Panc1 (cell line): ENCODE measurements around the gene MYO5B. TPM values are rescaled to one million over a fixed set of nuclear protein-coding genes. Genes with fewer than 3 reads are reported as not detected.

Experiments
- ATAC-seq: fragments of 200-7000 bp; cut with Tn5 transposase; 2 replicates; pipeline ENCODE4 v1.9.1; 2020; ENCODE audit warnings: mild to moderate bottlenecking, moderate library complexity
- BruUV-seq: library from RNA; stranded (reverse); fragments of 400-500 nt; replicated peaks from 2 replicates; lab custom pipeline; 2021; lab: Mats Ljungman, UMichigan
- CTCF ChIA-PET: fragments of 300-600 bp; sonication (Branson Sonifier 250); formaldehyde crosslinking; loops from one replicate; lab custom pipeline; 2022; ENCODE audit warnings: antibody characterized with exemption; lab: Charles Lee
- POLR2A ChIA-PET: fragments of 300-600 bp; sonication (Branson Sonifier 250); formaldehyde crosslinking; loops from one replicate; lab custom pipeline; 2022; ENCODE audit warnings: antibody characterized with exemption; lab: Charles Lee
- DNase-seq: peaks from one replicate; pipeline ENCODE4 v3.0.0-alpha.2; 2010; ENCODE audit warnings: low read depth, low spot score
- H3K27ac ChIP-seq: 2 replicates; pipeline ENCODE4 v1.5.1; 2011; ENCODE audit warnings: mild to moderate bottlenecking, low read length, inconsistent platforms
- H3K27me3 ChIP-seq: fragments of 200-500 bp; sonication (Bioruptor generic); 2 replicates; pipeline ENCODE4 v1.6.0; 2014; ENCODE audit warnings: low read length, inconsistent platforms; ENCODE audit not compliant: control insufficient read depth, insufficient read depth
- H3K36me3 ChIP-seq: fragments of 200-500 bp; sonication (Bioruptor generic); 2 replicates; pipeline ENCODE4 v1.5.1; 2014; ENCODE audit warnings: inconsistent platforms, mild to moderate bottlenecking, low read length, moderate library complexity; ENCODE audit not compliant: control insufficient read depth, insufficient read depth
- H3K4me1 ChIP-seq: 2 replicates; pipeline ENCODE4 v1.5.1; 2011; ENCODE audit warnings: inconsistent platforms, mild to moderate bottlenecking, low read length, moderate library complexity; ENCODE audit not compliant: control insufficient read depth, insufficient read depth
- H3K4me3 ChIP-seq, 2 experiments: 2 replicates each; pipeline ENCODE4 v1.5.1; 2011 to 2012; ENCODE audit warnings: low read depth in 2 of 2, low read length in 2 of 2, mild to moderate bottlenecking in 2 of 2, inconsistent platforms in 1 of 2, moderate library complexity in 1 of 2
- H3K9me3 ChIP-seq: fragments of 200-500 bp; sonication (Bioruptor generic); 2 replicates; pipeline ENCODE4 v1.5.1; 2014; ENCODE audit warnings: low read depth, mild to moderate bottlenecking, inconsistent platforms, low read length, moderate library complexity; ENCODE audit not compliant: control insufficient read depth, insufficient read depth
- POLR2AphosphoS5 ChIP-seq: IDR thresholded peaks from 2 replicates; pipeline ENCODE4 v1.6.1; 2012; ENCODE audit warnings: mild to moderate bottlenecking, low read depth, low read length, moderate library complexity
- SIN3A ChIP-seq: IDR thresholded peaks from 2 replicates; pipeline ENCODE4 v1.6.1; 2012; ENCODE audit warnings: low read depth, mild to moderate bottlenecking, low read length, moderate library complexity, borderline replicate concordance; ENCODE audit not compliant: insufficient read depth
- TCF7L2 ChIP-seq: IDR thresholded peaks from 2 replicates; pipeline ENCODE4 v1.6.1; 2011; ENCODE audit warnings: mild to moderate bottlenecking, low read depth, low read length, inconsistent platforms
- in situ Hi-C: cut with HindIII; loops from 2 replicates; pipeline ENCODE4 v1.10.0; 2016; ENCODE audit warnings: low sequenced_read_pairs, low pct_unique_long_range_greater_than_20kb
- intact Hi-C: fragments of 100-400 bp; cut with micrococcal nuclease; formaldehyde crosslinking; loops from one replicate; pipeline ENCODE4 v1.10.0; 2022; ENCODE audit not compliant: unreplicated experiment
- total RNA-seq: library from RNA; stranded (reverse); gene quantifications from one replicate; pipeline ENCODE4 v1.2.1, GENCODE V29; 2021; ENCODE audit not compliant: unreplicated experiment
- TF ChIP-seq, protein P1 (sequence below), 2 experiments: IDR thresholded peaks; 2 replicates each; pipeline ENCODE4 v1.6.1; 2011 to 2012; ENCODE audit warnings: low read depth in 2 of 2, control low read depth in 1 of 2, low read length in 1 of 2, mild to moderate bottlenecking in 1 of 2, moderate library complexity in 1 of 2; ENCODE audit not compliant: insufficient read depth in 1 of 2
- TF ChIP-seq, protein P2 (sequence below): fragments of 450-650 bp; IDR thresholded peaks from 2 replicates; pipeline ENCODE4 v1.5.1; 2017; ENCODE audit warnings: mild to moderate bottlenecking

MYO5B gene
- total RNA-seq, 1 experiment from 2014 or later = 0.31 TPM

DNA sequence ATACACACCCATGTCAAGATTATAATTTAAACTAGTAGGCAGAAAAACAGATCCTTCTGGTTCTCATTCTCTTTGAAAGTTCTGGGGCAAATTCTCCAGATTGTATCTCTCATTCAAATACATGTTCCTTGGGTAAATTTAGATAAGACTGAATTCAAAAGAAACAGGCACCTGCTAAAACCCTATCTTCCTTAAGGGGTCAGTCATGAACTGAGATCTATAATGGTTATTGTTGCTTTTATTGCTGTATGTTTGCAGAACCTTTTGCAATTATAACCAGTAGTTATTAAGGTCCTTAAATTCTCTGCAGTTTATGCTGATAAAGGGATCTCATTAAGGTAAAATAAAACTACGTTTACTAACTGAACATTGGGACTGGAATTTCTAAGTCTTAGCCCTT lies 83.5 kb downstream of the MYO5B start:
- no peaks in the 10 kb centered on the region for H3K9me3 ChIP-seq
- CTCF ChIA-PET = no interaction called here
- in situ Hi-C loops = no loop called here
- H3K4me3 ChIP-seq = no peak overlapping the region
- POLR2A ChIA-PET = no interaction called here
- BruUV-seq = no TSS peak
- H3K27me3 ChIP-seq = no peaks in the 10 kb centered on the region; the same call in 1 of the 2 replicates
- no peaks in the 10 kb centered on the region for H3K36me3 ChIP-seq
- no peak overlapping the region for H3K27ac ChIP-seq
- ATAC-seq (no peak), DNase-seq (no peak)
- no peaks in the 10 kb centered on the region for H3K4me1 ChIP-seq
- intact Hi-C loops = no loop called here
- TF ChIP-seq, protein P1, sequence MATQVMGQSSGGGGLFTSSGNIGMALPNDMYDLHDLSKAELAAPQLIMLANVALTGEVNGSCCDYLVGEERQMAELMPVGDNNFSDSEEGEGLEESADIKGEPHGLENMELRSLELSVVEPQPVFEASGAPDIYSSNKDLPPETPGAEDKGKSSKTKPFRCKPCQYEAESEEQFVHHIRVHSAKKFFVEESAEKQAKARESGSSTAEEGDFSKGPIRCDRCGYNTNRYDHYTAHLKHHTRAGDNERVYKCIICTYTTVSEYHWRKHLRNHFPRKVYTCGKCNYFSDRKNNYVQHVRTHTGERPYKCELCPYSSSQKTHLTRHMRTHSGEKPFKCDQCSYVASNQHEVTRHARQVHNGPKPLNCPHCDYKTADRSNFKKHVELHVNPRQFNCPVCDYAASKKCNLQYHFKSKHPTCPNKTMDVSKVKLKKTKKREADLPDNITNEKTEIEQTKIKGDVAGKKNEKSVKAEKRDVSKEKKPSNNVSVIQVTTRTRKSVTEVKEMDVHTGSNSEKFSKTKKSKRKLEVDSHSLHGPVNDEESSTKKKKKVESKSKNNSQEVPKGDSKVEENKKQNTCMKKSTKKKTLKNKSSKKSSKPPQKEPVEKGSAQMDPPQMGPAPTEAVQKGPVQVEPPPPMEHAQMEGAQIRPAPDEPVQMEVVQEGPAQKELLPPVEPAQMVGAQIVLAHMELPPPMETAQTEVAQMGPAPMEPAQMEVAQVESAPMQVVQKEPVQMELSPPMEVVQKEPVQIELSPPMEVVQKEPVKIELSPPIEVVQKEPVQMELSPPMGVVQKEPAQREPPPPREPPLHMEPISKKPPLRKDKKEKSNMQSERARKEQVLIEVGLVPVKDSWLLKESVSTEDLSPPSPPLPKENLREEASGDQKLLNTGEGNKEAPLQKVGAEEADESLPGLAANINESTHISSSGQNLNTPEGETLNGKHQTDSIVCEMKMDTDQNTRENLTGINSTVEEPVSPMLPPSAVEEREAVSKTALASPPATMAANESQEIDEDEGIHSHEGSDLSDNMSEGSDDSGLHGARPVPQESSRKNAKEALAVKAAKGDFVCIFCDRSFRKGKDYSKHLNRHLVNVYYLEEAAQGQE (IDR thresholded peaks at IDR 0.05; ENCODE audit: insufficient read depth in 1 of 2, low read depth in 2 of 2, low read length in 1 of 2) = no peak
- TF ChIP-seq SIN3A (no peak), TCF7L2 (no peak), POLR2AphosphoS5 (no peak)
- TF ChIP-seq, protein P2, sequence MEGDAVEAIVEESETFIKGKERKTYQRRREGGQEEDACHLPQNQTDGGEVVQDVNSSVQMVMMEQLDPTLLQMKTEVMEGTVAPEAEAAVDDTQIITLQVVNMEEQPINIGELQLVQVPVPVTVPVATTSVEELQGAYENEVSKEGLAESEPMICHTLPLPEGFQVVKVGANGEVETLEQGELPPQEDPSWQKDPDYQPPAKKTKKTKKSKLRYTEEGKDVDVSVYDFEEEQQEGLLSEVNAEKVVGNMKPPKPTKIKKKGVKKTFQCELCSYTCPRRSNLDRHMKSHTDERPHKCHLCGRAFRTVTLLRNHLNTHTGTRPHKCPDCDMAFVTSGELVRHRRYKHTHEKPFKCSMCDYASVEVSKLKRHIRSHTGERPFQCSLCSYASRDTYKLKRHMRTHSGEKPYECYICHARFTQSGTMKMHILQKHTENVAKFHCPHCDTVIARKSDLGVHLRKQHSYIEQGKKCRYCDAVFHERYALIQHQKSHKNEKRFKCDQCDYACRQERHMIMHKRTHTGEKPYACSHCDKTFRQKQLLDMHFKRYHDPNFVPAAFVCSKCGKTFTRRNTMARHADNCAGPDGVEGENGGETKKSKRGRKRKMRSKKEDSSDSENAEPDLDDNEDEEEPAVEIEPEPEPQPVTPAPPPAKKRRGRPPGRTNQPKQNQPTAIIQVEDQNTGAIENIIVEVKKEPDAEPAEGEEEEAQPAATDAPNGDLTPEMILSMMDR = no peak

DNA sequence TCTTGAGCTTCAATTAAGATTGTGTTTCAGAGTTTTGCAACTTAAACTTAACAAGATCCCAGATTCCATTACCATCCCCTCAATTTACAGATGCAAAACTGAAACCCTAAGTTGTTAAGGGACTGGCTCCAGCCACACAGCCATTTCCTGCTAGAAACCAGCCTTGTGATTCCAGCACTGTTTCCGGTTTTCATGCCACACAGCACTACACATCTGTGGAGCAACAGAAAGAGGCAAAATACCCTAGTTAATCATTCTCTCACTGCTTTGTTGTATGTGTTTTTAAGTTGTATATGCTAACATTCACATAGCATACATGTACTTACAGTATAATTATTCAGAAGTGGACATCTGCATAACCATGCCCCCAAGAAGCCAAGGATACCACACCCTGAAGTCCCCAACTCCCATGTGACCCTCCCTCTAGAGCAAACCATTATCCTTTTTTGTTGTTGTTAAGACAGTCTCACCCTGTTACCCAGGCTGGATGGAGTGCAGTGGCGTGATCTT lies 87.4 kb downstream of the MYO5B start:
- Histone ChIP-seq H3K4me3 (no peak overlapping the region), H3K9me3 (no peaks in the 10 kb centered on the region), H3K4me1 (no peaks in the 10 kb centered on the region), H3K27ac (no peak overlapping the region), H3K27me3 (no peaks in the 10 kb centered on the region; the same call in 1 of the 2 replicates), H3K36me3 (no peaks in the 10 kb centered on the region)
- ChIA-PET POLR2A (no interaction called here), CTCF (no interaction called here)
- ATAC-seq (no peak), DNase-seq (no peak)
- intact Hi-C loops = no loop called here
- BruUV-seq = no TSS peak
- in situ Hi-C loops = no loop called here
- TF ChIP-seq SIN3A (no peak), POLR2AphosphoS5 (no peak), TCF7L2 (no peak)
- TF ChIP-seq, protein P2 = no peak
- TF ChIP-seq, protein P1 (IDR thresholded peaks at IDR 0.05; ENCODE audit: insufficient read depth in 1 of 2, low read depth in 2 of 2, low read length in 1 of 2) = no peak
